ENCODE data around the gene MT1A. TPM values are rescaled to one million over a fixed set of nuclear protein-coding genes. Genes with fewer than 3 reads are reported as not detected.

Gene MT1A
- polyA plus RNA-seq, 1 of the 3 experiments (the other 2 are of a cell fraction), result 5.4 TPM

DNA sequence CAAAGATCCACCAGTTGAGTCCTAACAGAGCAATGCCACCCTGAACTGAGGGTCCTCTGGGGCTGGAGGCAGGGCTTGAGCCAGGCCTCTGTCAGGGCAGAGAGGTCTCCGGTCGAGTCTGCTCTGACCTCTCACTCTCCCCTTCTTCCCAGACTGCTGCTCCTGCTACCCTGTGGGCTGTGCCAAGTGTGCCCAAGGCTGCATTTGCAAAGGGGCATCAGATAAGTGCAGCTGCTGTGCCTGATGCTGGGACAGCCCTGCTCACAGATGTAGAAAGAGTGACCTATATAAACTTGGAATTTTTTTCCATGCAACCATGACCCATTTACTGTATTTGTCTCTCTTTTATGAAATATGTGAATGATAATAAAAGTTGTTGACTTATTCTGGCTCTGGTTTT is 10.8 kb downstream of the MT1A start:
- H3K9me3 ChIP-seq, result no peaks in the 10 kb centered on the region
- no peaks in the 10 kb centered on the region for H3F3A ChIP-seq (replicated peaks; ENCODE audit: insufficient read depth)
- H3K4me2 ChIP-seq, result no peak overlapping the region
- H2AFZ ChIP-seq (ENCODE audit: low read depth), result no peak overlapping the region
- no peaks in the 10 kb centered on the region for H3K36me3 ChIP-seq (replicated peaks in 1 of 2; ENCODE audit: control insufficient read depth in 1 of 2, insufficient read depth in 2 of 2, low read length in 1 of 2)
- H3K4me1 ChIP-seq (ENCODE audit: control insufficient read depth in 1 of 2, insufficient read depth in 2 of 2, low read depth in 1 of 2, low read length in 1 of 2), result peaks cover 0 to 7% of the 10 kb centered on the region in 2 experiments; a peak in 2 of 4 replicates
- TF ChIP-seq EP300 (IDR thresholded peaks at IDR 0.05; ENCODE audit: borderline replicate concordance in 1 of 2, low read depth in 1 of 2, low read length in 1 of 2) (peak in 1 of 2 experiments; percentile 35; a peak in 1 of 4 replicates), FOXM1 (IDR thresholded peaks at IDR 0.05; ENCODE audit: low read depth) (no peak), IRF3 (IDR thresholded peaks at IDR 0.05; ENCODE audit: low read depth, low read length) (no peak), RCOR1 (IDR thresholded peaks at IDR 0.05; ENCODE audit: low read length) (0 out of 2 replicates have a peak, but pooled peaks have one; percentile 14), GATA2 (CRISPR knock-in tag; IDR thresholded peaks at IDR 0.05) (peak; percentile 63)
- TF ChIP-seq, protein P1, sequence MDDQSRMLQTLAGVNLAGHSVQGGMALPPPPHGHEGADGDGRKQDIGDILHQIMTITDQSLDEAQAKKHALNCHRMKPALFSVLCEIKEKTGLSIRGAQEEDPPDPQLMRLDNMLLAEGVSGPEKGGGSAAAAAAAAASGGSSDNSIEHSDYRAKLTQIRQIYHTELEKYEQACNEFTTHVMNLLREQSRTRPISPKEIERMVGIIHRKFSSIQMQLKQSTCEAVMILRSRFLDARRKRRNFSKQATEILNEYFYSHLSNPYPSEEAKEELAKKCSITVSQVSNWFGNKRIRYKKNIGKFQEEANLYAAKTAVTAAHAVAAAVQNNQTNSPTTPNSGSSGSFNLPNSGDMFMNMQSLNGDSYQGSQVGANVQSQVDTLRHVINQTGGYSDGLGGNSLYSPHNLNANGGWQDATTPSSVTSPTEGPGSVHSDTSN (IDR thresholded peaks at IDR 0.05), result no peak
- no peaks in the 10 kb centered on the region for H3K79me2 ChIP-seq (ENCODE audit: insufficient read depth)
- 0 out of 2 replicates have a peak, but pooled peaks cover 19% of the 10 kb centered on the region for H3K27me3 ChIP-seq (ENCODE audit: insufficient read depth)
- ChIA-PET CTCF (interaction anchor here (1.9 kb wide), 1 partner anchor 49 kb away, joined by 5 read pairs; no protein-coding TSS in a partner anchor), POLR2A (no interaction called here)
- DNase-seq, result peak; percentile 68
- H3K4me3 ChIP-seq (ENCODE audit: low read depth in 2 of 2, low read length in 1 of 2), result no peak overlapping the region
- H4K20me1 ChIP-seq (ENCODE audit: insufficient read depth), result no peaks in the 10 kb centered on the region
- no peaks in the 10 kb centered on the region for H3K9me2 ChIP-seq
- no peak overlapping the region for H3K27ac ChIP-seq (ENCODE audit: low read depth in 2 of 2, low read length in 1 of 2)
- no CpG with 5 or more reads among the region's 2 CpGs for WGBS (ENCODE audit: low lambda C conversion rate)
- no peak overlapping the region for H3K9ac ChIP-seq

DNA sequence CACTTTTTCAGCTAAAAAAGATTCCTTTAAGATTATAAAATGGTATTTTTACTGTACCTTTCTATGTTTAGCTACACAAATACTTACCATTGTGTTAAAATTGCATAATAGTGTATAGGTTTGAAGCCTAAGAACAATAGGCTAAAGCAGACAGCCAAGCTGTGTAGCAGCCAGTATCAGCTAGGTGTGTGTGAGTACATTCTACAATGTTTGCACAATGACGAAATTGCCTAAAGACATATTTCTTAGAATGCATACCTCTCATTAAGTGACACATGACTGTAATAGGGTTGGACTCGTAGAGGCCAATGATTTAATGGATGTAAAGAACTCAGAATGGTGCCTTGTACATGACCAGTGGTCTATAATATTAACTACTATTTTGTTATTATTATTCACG is 11.4 kb downstream of the MT1A start:
- DNase-seq, result no peak
- Histone ChIP-seq H3K9me3 (no peaks in the 10 kb centered on the region), H3K79me2 (ENCODE audit: insufficient read depth) (no peaks in the 10 kb centered on the region), H3K4me1 (ENCODE audit: control insufficient read depth in 1 of 2, insufficient read depth in 2 of 2, low read depth in 1 of 2, low read length in 1 of 2) (peaks cover 0 to 7% of the 10 kb centered on the region in 2 experiments; a peak in 2 of 4 replicates), H3F3A (replicated peaks; ENCODE audit: insufficient read depth) (no peaks in the 10 kb centered on the region), H3K27me3 (ENCODE audit: insufficient read depth) (0 out of 2 replicates have a peak, but pooled peaks cover 15% of the 10 kb centered on the region), H2AFZ (ENCODE audit: low read depth) (no peak overlapping the region), H4K20me1 (ENCODE audit: insufficient read depth) (no peaks in the 10 kb centered on the region), H3K9me2 (no peaks in the 10 kb centered on the region), H3K4me3 (ENCODE audit: low read depth in 2 of 2, low read length in 1 of 2) (no peak overlapping the region), H3K4me2 (no peak overlapping the region), H3K9ac (no peak overlapping the region), H3K27ac (ENCODE audit: low read depth in 2 of 2, low read length in 1 of 2) (no peak overlapping the region), H3K36me3 (replicated peaks in 1 of 2; ENCODE audit: control insufficient read depth in 1 of 2, insufficient read depth in 2 of 2, low read length in 1 of 2) (no peaks in the 10 kb centered on the region)
- 50% methylated on average over 3 of the region's 3 CpGs for WGBS (ENCODE audit: low lambda C conversion rate)
- ChIA-PET POLR2A (no interaction called here), CTCF (interaction anchor here (1.9 kb wide), 1 partner anchor 49 kb away, joined by 5 read pairs; no protein-coding TSS in a partner anchor)
- no peak for TF ChIP-seq POLR2AphosphoS5 (IDR thresholded peaks at IDR 0.05; ENCODE audit: low read depth, low read length)
- no peak for TF ChIP-seq SMC3 (IDR thresholded peaks at IDR 0.05; ENCODE audit: low read depth, low read length)
- TF ChIP-seq FOXJ3 (CRISPR knock-in tag; IDR thresholded peaks at IDR 0.05), result no peak
- TF ChIP-seq, protein P2, sequence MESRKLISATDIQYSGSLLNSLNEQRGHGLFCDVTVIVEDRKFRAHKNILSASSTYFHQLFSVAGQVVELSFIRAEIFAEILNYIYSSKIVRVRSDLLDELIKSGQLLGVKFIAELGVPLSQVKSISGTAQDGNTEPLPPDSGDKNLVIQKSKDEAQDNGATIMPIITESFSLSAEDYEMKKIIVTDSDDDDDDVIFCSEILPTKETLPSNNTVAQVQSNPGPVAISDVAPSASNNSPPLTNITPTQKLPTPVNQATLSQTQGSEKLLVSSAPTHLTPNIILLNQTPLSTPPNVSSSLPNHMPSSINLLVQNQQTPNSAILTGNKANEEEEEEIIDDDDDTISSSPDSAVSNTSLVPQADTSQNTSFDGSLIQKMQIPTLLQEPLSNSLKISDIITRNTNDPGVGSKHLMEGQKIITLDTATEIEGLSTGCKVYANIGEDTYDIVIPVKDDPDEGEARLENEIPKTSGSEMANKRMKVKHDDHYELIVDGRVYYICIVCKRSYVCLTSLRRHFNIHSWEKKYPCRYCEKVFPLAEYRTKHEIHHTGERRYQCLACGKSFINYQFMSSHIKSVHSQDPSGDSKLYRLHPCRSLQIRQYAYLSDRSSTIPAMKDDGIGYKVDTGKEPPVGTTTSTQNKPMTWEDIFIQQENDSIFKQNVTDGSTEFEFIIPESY (IDR thresholded peaks at IDR 0.05; ENCODE audit: borderline replicate concordance, low read depth), result no peak
- TF ChIP-seq, protein P3, sequence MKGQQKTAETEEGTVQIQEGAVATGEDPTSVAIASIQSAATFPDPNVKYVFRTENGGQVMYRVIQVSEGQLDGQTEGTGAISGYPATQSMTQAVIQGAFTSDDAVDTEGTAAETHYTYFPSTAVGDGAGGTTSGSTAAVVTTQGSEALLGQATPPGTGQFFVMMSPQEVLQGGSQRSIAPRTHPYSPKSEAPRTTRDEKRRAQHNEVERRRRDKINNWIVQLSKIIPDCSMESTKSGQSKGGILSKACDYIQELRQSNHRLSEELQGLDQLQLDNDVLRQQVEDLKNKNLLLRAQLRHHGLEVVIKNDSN (IDR thresholded peaks at IDR 0.05; ENCODE audit: borderline replicate concordance, low read depth), result no peak
- no peak for TF ChIP-seq TAF1 (IDR thresholded peaks at IDR 0.05; ENCODE audit: borderline replicate concordance, low read depth, low read length)
- no peak for TF ChIP-seq JUND (IDR thresholded peaks at IDR 0.05)
- TF ChIP-seq NRF1 (IDR thresholded peaks at IDR 0.05; ENCODE audit: low read depth, low read length), result no peak
- no peak for TF ChIP-seq FOSL2 (IDR thresholded peaks at IDR 0.05; ENCODE audit: borderline replicate concordance, low read depth)
- no peak for TF ChIP-seq TCF12 (IDR thresholded peaks at IDR 0.05)
- no peak for TF ChIP-seq MEF2A (IDR thresholded peaks at IDR 0.05; ENCODE audit: borderline replicate concordance, low read depth)
- no peak for TF ChIP-seq USF2 (IDR thresholded peaks at IDR 0.05; ENCODE audit: borderline replicate concordance, low read depth, low read length)
- TF ChIP-seq YY1 (IDR thresholded peaks at IDR 0.05; ENCODE audit: low read depth), result no peak
- no peak for TF ChIP-seq GABPA (IDR thresholded peaks at IDR 0.05; ENCODE audit: low read depth)
- TF ChIP-seq RXRA (IDR thresholded peaks at IDR 0.05; ENCODE audit: borderline replicate concordance, low read depth), result no peak
- TF ChIP-seq GATA2 (CRISPR knock-in tag; IDR thresholded peaks at IDR 0.05), result no peak
- no peak for TF ChIP-seq IRF3 (IDR thresholded peaks at IDR 0.05; ENCODE audit: low read depth, low read length)

All from SK-N-SH (cell line).